GM12875 (cell line): ENCODE results near the gene DNMT1.
A peak's percentile ranks its signal among the peaks of the same experiment; 100 is the strongest.
"Not testable (repeated sequence)": the region's sequence is repeated elsewhere in the genome, so short reads cannot be mapped to it uniquely, and the experiment has no call there.

Source experiments
- H3K4me3 ChIP-seq: one replicate; pipeline ENCODE4 v1.5.1; 2011; ENCODE audit warnings: low read depth, low read length, control low read depth
- TF ChIP-seq, protein P1 (sequence below): IDR thresholded peaks from 2 replicates; pipeline ENCODE4 v1.5.1; 2011; ENCODE audit warnings: low read depth, mild to moderate bottlenecking, control low read depth, inconsistent platforms, low read length, moderate library complexity, borderline replicate concordance; ENCODE audit not compliant: insufficient read depth

Gene DNMT1

DNA sequence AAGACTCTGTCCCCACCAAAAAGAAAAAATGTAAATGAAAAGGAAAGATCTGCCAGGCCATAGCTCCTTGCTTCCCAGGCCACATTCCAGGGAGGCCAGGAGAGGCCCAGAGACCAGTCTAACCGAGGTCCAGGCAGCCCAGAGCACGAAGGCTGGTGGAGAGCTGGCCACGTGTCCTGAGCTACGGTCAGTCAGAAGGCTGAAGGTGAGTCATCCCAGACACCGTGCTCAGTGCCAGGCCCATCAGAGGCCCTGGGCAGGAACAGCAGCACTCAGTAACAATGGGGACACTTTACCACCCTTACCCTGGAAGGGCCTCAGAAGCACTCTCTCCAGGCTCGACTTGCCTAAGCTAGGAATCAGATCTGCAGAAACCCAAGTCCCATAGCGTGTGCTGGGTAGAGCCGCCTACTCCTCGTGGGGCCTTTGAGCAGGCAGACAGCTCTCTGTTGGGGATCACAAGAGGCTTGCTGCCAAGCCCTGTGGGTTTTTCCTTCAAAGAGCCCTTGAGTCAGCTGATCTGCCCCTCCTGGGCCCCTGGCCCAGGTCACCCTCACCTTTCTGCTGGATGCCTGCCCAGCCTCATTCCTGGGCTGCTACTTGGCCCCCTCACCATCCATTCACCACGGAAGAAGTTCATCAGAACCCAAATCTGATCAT lies 11.6 kb upstream of the DNMT1 start:
- TF ChIP-seq, protein P1, sequence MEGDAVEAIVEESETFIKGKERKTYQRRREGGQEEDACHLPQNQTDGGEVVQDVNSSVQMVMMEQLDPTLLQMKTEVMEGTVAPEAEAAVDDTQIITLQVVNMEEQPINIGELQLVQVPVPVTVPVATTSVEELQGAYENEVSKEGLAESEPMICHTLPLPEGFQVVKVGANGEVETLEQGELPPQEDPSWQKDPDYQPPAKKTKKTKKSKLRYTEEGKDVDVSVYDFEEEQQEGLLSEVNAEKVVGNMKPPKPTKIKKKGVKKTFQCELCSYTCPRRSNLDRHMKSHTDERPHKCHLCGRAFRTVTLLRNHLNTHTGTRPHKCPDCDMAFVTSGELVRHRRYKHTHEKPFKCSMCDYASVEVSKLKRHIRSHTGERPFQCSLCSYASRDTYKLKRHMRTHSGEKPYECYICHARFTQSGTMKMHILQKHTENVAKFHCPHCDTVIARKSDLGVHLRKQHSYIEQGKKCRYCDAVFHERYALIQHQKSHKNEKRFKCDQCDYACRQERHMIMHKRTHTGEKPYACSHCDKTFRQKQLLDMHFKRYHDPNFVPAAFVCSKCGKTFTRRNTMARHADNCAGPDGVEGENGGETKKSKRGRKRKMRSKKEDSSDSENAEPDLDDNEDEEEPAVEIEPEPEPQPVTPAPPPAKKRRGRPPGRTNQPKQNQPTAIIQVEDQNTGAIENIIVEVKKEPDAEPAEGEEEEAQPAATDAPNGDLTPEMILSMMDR, result no peak
- no peak overlapping the region for H3K4me3 ChIP-seq

DNA sequence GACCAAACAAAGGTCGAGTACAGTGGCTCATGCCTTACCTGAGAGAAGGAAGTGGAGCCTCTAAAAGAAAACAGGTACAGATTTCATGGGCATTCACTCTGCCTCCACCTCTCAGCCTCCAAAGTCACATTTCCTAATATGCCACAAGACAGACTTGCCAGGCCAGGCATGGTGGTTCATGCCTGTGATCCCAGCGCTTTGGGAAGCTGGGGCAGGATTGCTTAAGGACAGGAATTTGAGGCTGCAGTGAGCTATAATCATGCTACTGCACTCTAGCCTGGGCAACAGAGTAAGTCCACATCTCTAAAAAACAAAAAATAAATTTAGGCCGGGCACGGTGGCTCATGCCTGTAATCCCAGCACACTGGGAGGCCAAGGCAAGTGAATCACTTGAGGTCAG lies 10.9 kb upstream of the DNMT1 start:
- no peak overlapping the region for H3K4me3 ChIP-seq
- TF ChIP-seq, protein P1, result no peak

DNA sequence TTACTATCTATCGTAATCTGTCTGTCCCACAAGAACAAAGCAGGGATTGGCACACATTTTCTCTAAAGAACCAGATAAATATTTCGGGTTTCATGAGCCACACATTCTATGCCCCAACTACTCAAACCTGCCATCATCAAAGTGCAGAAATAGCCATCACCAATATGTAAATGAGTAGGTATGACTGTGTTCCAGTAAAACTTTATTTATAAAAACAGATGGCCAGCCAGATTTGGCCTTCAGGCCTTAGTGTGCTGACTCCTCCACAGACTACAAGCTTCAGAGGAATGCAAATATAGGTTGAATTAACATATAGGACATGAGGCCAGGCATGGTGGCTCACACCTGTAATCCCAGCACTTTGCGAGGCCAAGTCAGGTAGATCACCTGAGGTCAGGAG lies 8.9 kb upstream of the DNMT1 start:
- TF ChIP-seq, protein P1, result no peak
- H3K4me3 ChIP-seq, result no peak overlapping the region

DNA sequence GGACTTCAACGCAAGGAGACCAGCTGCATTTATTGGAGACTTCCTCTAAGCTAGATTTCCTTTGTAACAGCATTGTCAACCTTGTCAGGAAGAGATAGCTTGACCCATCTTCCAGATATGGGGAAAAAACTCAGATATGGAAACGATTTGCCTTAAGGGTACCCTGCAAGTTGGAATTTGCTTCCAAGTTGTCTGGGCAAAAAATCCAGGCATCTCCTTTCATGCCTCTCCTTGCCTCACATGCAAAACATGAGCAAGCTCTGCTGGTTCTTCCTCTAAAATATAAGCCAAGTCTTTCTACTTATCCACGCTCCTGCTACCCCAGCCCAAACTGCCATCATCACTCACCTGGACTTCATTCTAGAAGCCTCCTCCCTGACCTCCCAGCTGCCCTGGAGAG lies 6.4 kb upstream of the DNMT1 start:
- TF ChIP-seq, protein P1, result no peak
- no peak overlapping the region for H3K4me3 ChIP-seq

DNA sequence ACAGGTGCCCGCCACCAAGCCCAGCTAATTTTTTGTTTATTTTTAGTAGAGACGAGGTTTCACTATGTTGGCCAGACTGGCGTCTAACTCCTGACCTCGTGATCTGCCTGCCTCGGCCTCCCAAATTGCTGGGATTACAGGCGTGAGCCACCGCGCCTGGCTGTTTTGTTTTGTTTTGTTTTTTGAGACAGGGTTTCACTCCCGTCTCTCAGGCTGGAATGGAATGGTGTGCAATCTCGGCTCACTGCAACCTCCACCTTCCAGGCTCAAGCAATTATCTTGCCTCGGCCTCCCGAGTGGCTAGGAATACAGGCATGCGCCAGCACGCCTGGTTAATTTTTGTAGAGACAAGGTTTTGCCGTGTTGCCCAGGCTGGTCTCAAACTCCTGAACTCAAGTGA lies 5.3 kb upstream of the DNMT1 start:
- not testable (repeated sequence) for H3K4me3 ChIP-seq

DNA sequence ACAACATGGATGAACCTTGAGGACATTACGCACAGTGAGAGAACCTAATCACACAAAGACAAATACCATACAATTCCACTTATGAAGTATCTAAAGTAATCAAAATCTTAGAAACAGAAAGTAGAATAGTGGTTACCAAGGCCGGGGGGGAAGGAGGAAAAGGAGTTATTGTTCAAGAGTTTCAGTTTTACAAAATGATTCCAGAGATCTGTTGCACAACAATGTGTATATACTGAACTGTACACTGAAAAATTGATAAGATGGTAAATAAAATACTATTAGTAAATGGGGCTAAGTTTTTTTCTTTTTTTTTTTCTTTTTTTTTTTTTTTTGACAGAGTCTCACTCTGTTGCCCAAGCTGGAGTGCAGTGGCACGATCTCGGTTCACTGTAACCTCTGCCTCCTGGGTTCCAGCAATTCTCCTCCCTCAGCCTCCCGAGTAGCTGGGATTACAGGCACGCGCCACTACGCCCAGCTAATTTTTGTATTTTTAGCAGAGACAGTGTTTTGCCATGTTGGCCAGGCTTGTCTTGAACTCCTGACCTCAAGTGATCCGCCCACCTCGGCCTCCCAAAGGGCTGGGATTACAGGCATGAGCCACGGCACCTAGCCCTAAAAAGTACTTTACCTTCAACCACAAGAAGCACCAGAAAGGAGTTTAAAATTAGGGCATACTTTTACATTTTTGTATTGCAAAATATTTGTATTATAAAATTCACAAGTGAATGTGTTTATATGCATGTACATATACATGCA lies 4.3 kb upstream of the DNMT1 start:
- not testable (repeated sequence) for H3K4me3 ChIP-seq

DNA sequence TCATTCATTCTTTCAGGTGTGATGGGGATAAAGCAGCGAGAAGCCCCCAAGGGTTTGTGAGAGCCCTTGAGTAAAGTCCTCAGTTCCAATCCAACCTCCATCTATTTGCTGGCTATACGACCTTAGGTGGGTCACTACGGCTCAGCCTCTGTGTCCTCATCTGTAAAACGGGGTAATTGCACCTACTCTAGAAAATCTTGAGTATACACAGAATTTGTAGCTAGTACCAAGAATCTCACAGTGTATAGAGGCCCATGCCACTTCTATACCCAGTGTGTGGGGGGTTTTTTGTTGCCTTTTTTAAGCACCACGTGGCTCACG lies 406 bp upstream of the DNMT1 start:
- H3K4me3 ChIP-seq, result peak overlapping the region; percentile 94
- TF ChIP-seq, protein P1, result no peak

DNA sequence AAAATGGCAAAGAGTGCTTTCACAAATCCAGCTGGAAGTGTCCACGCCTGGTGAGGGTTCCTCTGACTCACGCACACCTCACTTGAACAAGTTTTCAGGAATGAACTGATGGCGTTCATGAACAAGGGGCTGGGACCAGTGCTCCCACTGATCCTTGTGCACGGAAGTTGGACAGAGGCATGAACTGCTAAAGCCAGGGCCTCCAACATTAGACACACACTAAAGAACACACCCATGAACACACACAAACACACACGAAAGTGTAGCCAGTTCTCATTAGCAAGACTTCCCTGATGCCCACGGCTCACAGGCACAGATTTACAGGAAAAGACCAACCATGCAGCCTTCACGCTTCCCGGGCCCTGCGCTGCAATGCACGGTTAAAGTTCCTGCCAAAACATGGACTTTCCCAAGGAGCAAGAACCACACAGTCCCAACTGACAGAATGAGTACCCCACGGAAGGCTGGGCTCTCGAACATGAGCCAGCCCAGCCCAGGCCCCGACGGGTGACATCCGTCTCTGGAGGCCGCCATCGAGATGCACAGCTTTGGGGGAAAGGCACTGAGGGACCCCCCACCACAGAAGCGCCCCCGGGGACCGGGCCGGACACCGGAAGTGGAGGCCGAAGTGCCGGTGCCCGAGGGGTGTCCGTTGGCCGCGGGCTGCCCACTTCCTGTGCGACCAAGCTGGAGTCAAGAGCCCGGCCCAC lies 808 bp downstream of the DNMT1 start:
- peak overlapping the region; percentile 94 for H3K4me3 ChIP-seq
- TF ChIP-seq, protein P1, result no peak
